NB4 (cell line): ENCODE data around the gene BNIP3.
A peak's percentile ranks its signal among the peaks of the same experiment; 100 is the strongest.

Experiments used
- DNase-seq: peaks from one replicate; pipeline ENCODE4 v3.0.0; 2010; ENCODE audit warnings: low read depth
- H3K4me3 ChIP-seq: one replicate; pipeline ENCODE4 v1.5.1; 2011; ENCODE audit warnings: mild to moderate bottlenecking, low read depth, low read length, moderate library complexity
- CTCF ChIP-seq: IDR thresholded peaks from one replicate; pipeline ENCODE4 v1.5.1; 2012; ENCODE audit warnings: low read depth, low read length
- MYC ChIP-seq: IDR thresholded peaks from 2 replicates; pipeline ENCODE4 v1.6.1; 2011; ENCODE audit warnings: low read depth, low read length
- POLR2A ChIP-seq: IDR thresholded peaks from 2 replicates; pipeline ENCODE4 v1.6.1; 2011; ENCODE audit warnings: mild to moderate bottlenecking; ENCODE audit not compliant: insufficient read length; ENCODE audit errors: extremely low read depth
- TF ChIP-seq, protein P1 (sequence below): IDR thresholded peaks from 2 replicates; pipeline ENCODE4 v1.6.1; 2011; ENCODE audit warnings: low read depth, low read length

Gene BNIP3

DNA sequence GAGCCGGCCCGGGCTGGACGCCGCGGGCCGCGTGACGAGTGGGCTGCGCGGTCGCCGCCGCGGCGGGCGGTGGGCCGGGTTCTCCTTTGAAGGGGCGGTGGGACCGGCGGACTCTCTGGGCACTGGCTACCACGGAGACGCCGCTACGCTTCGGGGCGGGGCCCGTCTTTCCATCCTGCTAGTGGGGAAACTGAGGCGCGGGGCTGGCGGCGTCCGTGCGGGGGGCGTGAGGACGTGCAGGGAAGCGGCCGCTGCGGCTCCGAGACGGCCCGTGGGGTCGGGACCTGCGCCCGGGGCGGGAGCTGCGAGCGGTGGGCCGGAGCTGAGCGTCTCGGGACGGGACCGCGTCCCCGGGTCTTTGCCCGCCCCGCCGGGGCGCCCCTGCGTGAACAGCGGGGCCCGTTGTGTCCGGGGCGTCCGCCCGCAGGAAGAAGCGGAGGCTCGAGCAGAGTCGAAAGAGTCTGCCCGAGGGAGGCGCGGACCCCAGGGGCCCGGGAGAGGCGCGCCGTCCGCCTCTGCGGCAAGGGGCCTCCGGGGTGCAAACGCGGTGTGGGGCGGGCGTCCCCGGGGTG, 548 bp upstream of the BNIP3 start:
- peak overlapping the region; percentile 49 for H3K4me3 ChIP-seq
- no peak for TF ChIP-seq CTCF
- TF ChIP-seq, protein P1, sequence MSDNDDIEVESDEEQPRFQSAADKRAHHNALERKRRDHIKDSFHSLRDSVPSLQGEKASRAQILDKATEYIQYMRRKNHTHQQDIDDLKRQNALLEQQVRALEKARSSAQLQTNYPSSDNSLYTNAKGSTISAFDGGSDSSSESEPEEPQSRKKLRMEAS: no peak
- TF ChIP-seq MYC: peak; percentile 25; the same call in 1 of the 2 replicates
- peak; percentile 75 for TF ChIP-seq POLR2A
- DNase-seq: no peak

DNA sequence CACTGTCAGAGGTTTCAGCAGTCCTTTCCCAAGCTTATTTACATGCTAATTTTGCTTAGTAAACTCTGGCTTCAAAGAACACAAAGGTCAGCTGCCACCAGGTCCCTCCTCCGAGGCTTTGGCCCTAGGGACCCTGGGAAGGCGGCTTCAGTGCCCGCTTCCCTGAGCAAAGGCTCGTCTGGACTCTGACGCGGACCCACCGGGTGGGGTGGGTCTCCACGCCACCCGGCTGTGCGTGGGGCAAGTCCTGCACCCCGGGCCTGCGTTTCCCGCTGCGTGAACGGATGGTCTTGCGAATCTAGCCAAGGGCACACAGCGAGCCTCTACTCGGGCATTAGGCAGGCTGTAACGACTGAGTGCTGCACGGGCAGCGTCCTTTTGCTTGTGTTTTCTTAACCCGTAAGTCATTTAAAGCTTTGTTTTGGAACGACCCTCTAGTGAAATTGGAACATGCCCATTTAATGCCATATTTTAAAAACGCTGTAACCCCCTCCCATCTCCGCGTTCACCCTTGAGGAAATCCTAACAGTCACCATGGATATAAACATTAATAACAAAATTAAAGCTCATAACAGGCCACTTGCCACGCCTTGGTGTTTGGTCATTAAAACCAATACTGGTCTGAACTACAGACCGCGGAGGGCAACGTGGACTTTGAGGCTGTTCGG, 828 bp downstream of the BNIP3 start:
- no peak for TF ChIP-seq MYC
- TF ChIP-seq, protein P1: no peak
- TF ChIP-seq CTCF: no peak
- no peak for TF ChIP-seq POLR2A
- peak overlapping the region; percentile 96 for H3K4me3 ChIP-seq
- DNase-seq: peak; percentile 58

DNA sequence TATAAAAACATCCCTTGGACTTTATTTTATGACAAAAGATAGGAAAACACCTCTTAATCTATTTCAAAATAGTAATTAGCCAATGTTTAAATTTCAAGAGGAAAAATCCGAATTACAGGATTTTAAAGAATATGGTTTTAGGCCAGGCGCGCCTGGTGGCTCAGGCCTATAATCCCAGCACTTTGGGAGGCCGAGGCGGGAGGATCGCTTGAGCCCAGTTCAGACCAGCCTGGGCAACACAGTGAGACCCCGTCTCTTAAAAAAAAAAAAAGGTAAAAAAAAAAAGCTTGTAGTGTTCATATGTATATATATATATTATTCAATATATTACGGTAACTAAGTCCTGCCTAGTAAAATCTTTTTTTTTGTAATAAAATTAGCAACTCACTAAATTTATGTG, 1.4 kb downstream of the BNIP3 start:
- DNase-seq: no peak
- no peak for TF ChIP-seq POLR2A
- TF ChIP-seq MYC: no peak
- no peak for TF ChIP-seq CTCF
- TF ChIP-seq, protein P1: no peak
- H3K4me3 ChIP-seq: peak overlapping the region; percentile 96

GRCh38 chr10:131979821-131980270, 1.9 kb downstream of the BNIP3 start:
- no peak for DNase-seq
- TF ChIP-seq CTCF: no peak
- TF ChIP-seq, protein P1: no peak
- TF ChIP-seq MYC: no peak
- no peak for TF ChIP-seq POLR2A
- H3K4me3 ChIP-seq: peak overlapping the region; percentile 96

DNA sequence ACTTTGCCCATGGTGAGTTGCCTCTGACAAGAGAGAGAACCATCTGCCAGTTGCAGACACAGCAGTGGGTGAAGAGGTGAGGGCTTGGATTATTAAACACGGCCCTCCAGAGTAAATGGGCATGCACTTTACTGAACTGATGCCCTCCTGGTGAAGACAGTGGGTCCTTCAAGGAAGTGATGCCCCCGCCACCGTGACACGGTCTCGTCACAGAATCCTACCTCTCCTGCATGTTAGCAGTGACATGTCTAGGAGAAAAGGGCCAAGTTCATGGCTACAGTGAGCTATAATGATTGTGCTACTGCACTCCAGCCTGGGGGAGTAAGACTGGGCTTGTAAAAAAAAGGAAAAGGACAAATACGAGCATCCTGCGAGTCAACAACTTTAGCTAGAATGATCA, 2.4 kb downstream of the BNIP3 start:
- TF ChIP-seq CTCF: no peak
- no peak for TF ChIP-seq POLR2A
- TF ChIP-seq, protein P1: no peak
- no peak for TF ChIP-seq MYC
- DNase-seq: no peak
- H3K4me3 ChIP-seq: peak overlapping the region; percentile 96
